Skin epidermis (tissue), 12 donors: ENCODE measurements around the gene PAM.
A peak's percentile ranks its signal among the peaks of the same experiment; 100 is the strongest.
"Not testable (repeated sequence)": the region's sequence is repeated elsewhere in the genome, so short reads cannot be mapped to it uniquely, and the experiment has no call there.

Experiments
- H3K27ac ChIP-seq, 21 experiments: fragments of 200-600 bp; sonication (generic) in 11 of 21; one replicate each; pipeline ENCODE4 v1.5.0; 2020; ENCODE audit warnings: mild to moderate bottlenecking in 3 of 21, inconsistent platforms in 2 of 21, moderate library complexity in 2 of 21
- H3K4me3 ChIP-seq, 7 experiments: fragments of 200-600 bp; sonication (generic) in 2 of 7; one replicate each; pipeline ENCODE4 v1.5.0; 2020; ENCODE audit warnings: inconsistent platforms in 2 of 7, mild to moderate bottlenecking in 2 of 7, moderate library complexity in 1 of 7

PAM gene

DNA sequence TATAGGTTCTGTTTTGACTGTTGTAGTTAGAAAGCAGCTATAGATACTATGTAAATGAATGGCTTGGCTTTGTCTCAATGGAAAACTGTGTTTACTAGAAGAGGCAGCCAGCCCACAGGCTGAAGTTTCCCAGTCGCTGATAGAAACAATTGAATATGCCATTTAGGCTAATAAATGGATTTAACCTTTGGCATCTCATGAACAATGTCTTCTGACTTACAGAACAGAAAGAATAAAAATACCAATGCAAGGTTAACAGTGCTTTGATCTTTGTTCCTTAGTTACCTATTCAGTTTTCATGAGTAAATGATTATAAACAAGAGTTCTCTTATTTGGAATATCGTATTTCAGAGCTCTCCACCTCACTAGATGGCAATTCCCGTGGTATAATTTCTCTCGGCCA is 120.6 kb downstream of the PAM start:
- H3K4me3 ChIP-seq = no peak overlapping the region
- H3K27ac ChIP-seq = no peak overlapping the region

DNA sequence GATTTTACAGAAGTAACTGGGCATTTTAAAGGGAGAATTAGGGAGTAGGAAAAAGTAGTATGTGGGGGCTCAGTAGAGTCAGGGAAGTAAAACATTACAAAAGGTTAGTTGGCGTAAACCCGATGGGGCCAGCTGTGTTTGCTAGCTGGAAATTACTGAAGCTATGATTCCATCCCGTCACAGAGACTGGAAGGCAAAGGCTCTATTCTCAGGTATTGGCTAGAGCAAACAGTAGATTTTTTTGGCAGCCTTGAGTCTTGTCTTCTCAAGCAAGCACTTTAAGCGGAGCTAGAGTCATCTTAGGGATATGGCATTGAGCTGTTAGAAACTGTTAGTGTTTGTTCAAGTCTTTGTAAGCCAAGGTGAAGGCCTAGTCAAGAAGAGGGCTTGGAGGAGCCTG is 121.5 kb downstream of the PAM start:
- Histone ChIP-seq H3K4me3 (no peak overlapping the region), H3K27ac (no peak overlapping the region)

DNA sequence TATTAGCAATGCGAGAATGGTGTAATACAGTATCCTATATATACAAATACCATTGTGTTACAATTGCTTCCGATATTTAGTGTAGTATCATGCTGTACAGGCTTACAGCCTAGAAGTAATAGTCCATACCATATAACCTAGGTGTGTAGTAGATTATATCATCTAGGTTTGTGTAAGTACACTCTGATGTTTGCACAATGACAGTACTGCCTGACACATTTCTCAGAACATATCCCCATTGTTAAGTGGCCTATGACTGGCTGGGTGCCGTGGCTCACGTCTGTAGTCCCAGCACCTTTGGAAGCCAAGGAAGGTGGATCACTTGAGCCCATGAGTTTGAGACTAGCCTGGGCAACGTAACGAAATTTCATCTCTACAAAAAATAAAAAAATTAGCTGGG is 124.6 kb downstream of the PAM start:
- no peak overlapping the region for H3K27ac ChIP-seq

DNA sequence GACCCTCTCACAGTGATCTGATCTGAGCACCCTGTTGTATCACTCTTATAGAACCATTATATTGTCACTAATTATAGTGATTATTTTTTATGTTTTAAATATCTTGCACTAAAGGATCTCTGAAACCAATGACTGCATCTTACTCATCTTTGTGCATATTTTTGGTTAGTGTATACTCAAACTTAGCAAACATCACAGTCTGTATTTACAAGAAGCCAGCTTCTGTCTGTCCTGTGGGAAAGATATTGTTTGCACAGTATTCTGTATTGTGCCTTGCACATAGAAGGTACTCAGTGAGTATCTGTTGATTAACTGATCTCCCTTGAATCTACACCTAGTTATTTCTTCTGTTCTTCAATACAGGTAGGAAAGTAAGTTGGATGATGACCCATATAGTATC is 131.5 kb downstream of the PAM start:
- H3K4me3 ChIP-seq = no peak overlapping the region
- no peak overlapping the region for H3K27ac ChIP-seq

More for the DNA sequence above, 124.6 kb downstream of the PAM start:
- no peak overlapping the region for H3K4me3 ChIP-seq

DNA sequence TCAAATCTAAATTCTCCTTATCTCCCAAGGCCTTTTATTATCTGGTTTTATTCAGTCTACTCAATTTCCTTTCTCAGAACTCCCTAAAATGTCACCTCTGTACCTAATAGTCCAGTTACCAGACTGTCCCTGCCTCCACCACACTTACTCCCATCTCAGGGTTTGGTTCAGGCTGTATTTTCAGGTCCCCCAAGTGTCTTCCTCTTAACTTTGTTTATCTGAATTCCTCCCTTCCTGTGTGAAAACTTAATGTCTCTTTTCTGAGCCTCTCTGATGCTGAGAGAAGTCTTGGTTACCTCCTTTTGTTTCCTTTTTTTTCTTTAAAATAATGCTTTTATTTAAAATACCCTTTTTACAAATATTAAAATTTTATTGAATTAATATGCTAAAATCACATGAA is 133.4 kb downstream of the PAM start:
- no peak overlapping the region for H3K4me3 ChIP-seq
- H3K27ac ChIP-seq = no peak overlapping the region

DNA sequence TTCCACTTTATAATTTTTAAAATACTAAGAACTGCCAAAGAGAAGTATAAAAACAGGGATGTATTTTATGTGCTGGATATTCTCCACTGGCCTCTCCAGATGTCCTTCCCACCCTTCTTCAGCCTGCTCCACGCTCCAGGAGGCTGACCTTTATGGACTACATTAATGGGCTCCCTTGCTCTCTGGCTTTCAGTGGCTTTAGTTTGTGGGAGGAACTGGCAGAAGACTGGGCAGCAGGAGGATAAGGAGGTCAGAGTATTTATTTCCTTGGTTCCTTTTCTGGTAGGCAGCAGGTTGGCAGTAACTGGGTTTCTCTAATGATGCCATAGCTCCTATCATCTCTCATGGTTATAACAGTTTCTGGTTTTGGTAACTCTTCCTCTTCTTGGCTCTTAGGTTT is 133.9 kb downstream of the PAM start:
- Histone ChIP-seq H3K27ac (no peak overlapping the region), H3K4me3 (no peak overlapping the region)

DNA sequence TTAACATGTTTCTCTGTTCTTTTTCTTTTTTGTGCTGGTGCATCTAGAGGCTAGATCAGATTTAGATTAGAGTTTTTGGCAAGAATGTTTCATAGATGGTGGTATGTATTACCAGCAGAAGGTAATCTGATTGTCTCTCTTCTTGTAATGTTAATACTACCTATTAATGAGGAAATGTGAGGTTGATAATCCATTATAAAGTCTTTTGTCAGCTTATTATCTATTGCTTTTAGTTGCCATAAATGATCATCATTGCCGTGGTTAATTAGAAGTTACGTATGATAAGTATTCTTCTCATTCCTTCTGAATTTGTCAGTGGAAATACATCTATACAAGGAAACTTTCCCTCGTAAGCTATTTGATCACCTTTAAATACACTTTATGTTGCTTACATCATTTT is 135.0 kb downstream of the PAM start:
- no peak overlapping the region for H3K4me3 ChIP-seq
- H3K27ac ChIP-seq = no peak overlapping the region

DNA sequence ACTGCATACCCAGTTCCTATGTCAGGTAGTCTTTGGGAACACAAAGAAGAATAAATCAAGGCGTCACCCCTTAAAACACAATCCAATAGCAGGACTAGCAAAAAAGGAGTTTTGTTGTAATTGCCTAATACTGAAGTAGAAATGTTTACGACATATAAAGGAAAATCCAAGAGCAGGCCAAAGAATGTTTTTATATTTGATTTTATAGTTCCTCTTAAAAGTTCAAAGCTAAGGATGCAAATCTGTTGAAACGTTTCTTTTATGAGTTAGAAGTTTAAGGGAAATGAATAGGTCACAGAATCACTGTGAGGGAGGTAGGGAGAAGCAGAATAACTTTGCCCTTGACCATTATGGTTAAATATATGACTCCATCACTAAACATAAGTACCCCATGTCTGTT is 136.1 kb downstream of the PAM start:
- no peak overlapping the region for H3K4me3 ChIP-seq
- H3K27ac ChIP-seq = no peak overlapping the region

DNA sequence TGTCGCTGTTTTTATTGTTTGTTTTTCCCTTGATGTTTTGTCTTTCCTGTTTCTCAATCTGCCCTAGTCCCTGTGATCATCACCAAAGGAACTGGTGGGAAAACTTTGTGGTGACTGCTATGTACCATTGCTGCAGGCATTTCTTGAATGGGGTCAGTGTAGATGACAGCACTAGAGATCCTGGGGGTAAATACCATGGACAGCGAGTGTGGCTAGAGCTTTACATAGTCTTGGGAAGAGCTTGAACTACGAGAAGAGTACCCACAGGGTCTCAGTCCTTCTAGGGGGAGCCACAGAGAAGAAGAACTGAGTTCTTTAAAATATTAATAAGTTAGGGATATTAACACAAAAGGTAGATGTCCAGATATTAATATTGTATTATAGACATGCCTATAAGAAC is 138.8 kb downstream of the PAM start:
- no peak overlapping the region for H3K27ac ChIP-seq
- H3K4me3 ChIP-seq = no peak overlapping the region

DNA sequence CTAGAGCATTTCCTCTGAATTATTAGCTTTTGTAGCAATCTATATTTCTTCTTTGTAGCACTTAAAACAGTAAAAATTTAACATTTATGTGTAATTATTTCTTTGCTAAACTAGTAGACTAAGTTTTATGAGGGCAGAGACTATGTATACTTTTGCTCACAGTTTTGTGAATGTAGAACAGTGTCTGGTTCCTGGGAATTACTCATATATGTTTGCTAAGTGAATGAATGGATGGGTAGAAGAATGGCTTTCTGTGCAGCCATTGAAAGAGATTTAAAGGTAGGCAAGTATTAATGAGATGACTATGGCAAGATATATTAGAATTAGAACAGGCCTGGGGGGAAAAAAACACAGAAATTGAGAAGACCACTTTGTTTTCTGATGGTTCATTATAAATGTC is 140.1 kb downstream of the PAM start:
- H3K27ac ChIP-seq = no peak overlapping the region
- no peak overlapping the region for H3K4me3 ChIP-seq

DNA sequence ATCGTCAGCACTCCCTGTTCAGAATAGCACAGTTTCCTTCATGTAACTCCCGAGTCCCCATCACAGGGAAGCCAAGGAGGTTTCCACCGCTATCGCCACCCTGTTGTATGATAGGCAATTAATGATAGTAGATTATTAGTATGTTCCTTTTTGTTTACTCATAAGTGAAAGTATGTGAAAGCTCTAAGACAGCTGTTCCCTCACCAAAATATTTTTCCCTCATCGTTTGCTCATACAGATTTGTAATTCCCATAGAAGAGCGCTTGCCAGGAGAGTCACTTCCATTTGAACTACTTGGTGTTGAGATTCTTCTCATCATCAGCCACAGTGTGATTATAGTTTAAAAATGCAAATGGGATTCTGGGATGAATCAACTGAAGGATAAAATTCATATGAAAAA is 140.9 kb downstream of the PAM start:
- Histone ChIP-seq H3K27ac (no peak overlapping the region), H3K4me3 (no peak overlapping the region)

DNA sequence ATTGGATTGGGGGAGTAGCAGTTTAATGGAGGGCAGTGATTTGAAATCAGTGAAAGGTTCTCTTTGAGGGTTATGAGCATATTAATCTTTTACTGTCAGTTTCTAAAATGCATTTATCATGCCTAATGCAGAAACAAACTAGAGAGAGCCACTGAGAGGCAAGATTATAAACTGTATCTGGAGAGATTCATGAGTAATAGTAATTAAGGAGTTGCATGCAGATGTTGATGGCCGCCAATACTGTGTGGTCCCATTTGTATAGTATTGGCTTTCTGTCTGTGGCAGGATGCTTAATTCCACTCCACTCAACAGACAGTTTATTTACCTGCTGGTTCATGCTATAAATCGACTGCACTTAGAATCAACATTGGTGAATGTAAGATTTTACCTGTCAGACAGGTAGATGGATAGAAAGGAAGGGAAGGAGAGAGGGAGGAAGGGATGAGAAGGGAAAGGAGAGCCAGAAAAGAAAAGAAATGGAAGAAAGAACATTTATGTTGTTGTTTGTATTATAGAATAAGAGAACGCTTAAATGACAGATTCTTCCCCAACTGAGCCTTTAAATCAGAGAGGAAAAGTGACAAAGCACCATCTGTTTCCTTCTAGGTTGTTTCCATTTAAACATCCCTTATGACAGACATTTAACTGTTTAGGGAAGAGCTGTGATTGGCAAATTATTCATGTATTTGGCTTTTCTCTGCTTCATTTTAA is 146.5 kb downstream of the PAM start:
- H3K4me3 ChIP-seq = no peak overlapping the region

DNA sequence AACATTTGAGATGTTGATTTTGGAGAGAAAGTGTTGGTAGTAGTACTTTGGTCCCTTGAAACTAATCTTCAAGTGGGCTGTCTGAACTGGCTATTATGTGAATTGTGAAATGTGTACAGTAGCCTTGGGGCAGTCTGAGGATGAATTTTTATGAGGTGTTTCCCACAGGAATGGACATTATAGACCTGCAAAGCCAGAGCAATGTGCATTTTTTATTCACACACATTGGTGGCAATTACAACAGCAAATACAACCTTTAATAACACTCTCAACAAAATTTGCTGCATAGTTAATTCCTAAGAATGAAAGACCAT is 147.0 kb downstream of the PAM start:
- H3K4me3 ChIP-seq = no peak overlapping the region

More for the DNA sequence above, 146.5 kb downstream of the PAM start:
- H3K27ac ChIP-seq = no peak overlapping the region

DNA sequence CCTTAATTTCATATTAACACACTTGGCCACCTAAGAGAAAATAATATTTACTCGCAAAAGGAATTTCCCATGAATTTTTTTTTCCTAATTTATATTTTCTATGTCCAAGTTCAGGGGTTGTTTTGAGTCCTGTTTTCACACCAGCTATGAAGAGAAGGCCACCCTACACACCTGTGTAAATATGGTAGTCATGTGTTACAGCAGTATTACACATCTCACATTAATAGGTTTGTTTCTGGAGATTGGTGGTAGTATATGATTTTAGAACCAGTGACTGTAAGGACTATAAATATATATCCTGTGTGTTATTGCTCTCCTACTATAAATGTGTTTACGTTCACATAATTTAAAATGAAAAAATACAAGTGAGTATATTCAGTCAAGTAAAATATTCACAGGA is 147.5 kb downstream of the PAM start:
- no peak overlapping the region for H3K27ac ChIP-seq

More for the DNA sequence above, 147.0 kb downstream of the PAM start:
- H3K27ac ChIP-seq = no peak overlapping the region

DNA sequence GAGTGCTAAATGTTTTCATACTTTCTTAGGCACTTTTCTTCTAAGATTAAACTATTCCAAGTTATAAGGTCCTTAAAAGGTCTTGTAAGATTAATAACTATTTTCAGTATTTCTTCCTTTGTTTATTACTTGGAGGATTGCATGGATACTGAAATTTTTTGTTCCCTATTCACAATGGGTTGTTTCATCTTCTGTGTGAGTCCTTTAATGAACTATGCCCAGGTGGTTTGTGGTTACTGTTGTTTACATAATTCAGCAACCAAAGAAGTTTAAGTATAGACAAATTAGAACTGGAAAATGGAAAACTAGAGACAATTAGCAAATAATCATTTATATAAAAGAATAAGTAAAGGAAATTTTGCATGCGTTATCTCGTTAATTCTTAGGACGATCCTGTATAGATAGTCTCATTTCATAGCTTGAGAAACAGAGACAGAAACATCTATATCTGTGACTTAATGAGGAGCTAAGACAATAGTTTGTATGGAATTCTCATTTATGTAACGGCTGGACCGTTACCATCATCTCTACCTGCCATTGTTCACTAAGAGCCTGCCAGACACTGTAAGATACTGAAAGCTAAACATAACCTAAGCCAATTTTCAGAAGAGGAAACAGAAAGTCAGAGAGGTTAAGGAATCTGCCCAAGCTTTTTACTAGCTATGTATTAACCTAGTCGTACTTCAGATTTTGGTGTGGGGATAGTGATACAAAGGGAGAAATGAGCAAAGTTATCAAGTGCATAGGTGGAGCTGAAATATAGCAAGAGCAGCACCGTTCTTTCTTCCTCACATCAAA is 148.2 kb downstream of the PAM start:
- Histone ChIP-seq H3K27ac (no peak overlapping the region), H3K4me3 (no peak overlapping the region)

More for the DNA sequence above, 147.5 kb downstream of the PAM start:
- H3K4me3 ChIP-seq = no peak overlapping the region

DNA sequence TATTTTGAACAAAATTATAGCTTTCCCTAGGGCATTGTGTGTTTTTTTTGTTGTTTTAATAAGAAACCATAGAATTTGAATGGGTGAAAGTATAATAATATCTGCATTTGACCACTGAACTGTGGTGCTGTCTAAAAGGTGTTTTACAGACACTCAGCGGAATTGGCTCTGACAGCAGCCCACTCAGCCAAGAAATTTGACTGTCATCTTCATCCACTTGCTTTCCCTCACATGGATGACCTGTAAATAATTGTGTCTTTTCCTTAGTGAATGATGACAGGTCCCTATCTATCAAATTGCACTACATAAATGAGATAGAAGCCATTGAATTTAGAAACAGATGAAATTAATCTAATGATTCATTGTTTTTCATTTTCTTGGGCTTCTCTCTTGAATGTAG is 150.0 kb downstream of the PAM start:
- Histone ChIP-seq H3K27ac (no peak overlapping the region), H3K4me3 (no peak overlapping the region)

DNA sequence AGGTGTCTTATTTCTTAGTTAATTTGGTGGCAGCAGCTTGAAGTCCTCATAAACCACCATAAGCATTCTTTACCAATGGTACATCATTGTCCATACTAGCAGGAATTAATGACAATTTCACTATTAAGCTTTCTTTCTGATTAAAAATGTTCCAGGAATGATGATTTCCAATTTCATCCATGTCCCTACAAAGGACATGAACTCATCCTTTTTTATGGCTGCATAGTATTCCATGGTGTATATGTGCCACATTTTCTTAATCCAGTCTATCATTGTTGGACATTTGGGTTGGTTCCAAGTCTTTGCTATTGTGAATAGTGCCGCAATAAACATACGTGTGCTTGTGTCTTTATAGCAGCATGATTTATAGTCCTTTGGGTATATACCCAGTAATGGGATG is 152.0 kb downstream of the PAM start:
- not testable (repeated sequence) for H3K4me3 ChIP-seq, H3K27ac ChIP-seq

DNA sequence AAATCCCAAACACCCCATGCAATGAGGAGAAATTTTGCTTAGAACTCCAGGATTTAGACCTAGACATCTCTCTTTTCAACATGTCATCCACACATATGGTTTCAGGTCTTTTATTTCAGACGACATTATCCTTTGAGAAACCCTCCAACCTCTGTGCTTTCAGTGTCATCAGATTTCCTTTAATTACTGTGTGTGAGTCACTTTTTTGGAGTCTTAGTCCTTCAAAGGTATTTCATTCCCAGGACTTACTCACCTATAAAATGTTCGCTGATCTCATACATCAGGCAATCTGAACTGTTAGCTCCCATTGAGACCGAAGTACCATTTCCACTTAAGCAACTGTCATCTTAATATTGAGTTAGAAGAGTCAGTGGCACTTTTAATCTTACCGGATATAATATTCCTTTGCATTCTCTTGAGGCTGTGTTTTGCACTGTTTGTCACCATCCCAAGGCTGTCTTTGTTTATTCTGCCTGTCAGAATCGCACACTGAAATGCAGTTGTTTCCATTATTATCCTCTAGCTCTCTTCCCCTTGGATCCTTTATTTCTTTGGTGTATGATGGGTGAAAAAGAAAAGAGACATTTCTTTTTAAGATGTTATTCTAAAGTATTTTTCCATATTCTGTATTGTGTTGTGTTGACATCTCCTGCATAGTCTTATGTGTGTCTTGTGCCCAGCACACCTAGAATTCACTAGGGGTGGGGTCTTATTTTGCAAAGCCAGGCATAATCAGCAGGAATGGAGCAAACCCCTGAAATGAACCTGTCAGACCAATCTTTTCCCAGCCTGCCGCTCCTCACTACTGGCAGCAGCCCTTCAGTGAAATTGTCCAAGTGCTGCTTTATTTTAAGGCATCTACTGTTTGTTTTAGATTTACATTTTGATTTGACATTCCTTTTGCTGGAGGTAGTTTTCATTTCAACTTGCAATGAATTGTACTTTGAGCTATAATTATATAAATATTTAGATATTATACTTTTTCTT is 155.4 kb downstream of the PAM start:
- H3K27ac ChIP-seq = peak overlapping the region in 4 of 21 experiments; percentile 2 to 30 (median 26)
- no peak overlapping the region for H3K4me3 ChIP-seq

DNA sequence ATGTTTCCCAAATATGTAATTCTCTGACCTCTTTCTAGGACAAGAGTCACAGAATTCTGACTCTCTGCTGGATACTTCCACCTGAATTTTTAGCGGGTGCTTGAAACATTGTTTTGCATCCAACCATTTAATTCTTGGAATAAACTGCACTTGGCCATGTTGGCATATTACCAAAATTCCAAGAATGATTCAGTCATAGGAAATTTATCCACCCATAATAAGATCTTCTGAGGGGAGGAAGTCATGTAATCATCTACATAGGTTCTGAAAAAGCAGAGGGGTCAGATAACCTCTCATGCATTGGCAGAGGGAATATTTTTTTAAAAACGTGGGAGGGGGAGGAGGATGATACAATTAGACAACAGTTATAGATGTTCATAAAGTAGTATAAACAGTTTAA is 156.9 kb downstream of the PAM start:
- no peak overlapping the region for H3K4me3 ChIP-seq
- H3K27ac ChIP-seq = peak overlapping the region in 2 of 21 experiments; percentile 12 to 33

DNA sequence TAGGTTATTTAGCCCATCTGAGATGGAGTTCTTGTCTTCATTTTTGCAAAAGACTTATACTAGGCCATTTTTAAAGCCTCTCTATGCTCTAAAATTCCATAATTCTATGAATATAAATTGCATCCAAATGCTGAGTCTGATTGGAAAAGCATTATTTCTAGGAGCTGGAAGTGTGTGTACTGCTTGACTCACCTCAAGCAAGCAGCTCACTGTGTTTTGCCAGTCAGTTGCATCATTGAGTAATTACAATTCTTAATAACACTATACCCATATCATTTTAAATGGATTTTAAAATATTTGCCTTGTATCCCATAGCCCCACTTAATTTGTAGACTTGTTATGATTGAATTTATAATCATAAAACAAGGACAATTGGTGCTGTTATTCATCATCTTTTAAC is 161.0 kb downstream of the PAM start:
- H3K27ac ChIP-seq = no peak overlapping the region
- H3K4me3 ChIP-seq = no peak overlapping the region
